GM12864 (cell line): ENCODE measurements around the gene HLF.

ENCODE experiments used
- DNase-seq: peaks from one replicate; pipeline ENCODE4 v3.0.0-alpha.2; 2011; ENCODE audit warnings: low read depth
- H3K4me3 ChIP-seq: 2 replicates; pipeline ENCODE4 v1.5.1; 2011; ENCODE audit warnings: mild to moderate bottlenecking, low read depth, low read length, control low read depth
- CTCF ChIP-seq: IDR thresholded peaks from 2 replicates; pipeline ENCODE4 v1.5.1; 2011; ENCODE audit warnings: low read depth, mild to moderate bottlenecking, moderate library complexity, low read length, control low read depth, inconsistent platforms; ENCODE audit errors: missing control alignments

HLF gene

DNA sequence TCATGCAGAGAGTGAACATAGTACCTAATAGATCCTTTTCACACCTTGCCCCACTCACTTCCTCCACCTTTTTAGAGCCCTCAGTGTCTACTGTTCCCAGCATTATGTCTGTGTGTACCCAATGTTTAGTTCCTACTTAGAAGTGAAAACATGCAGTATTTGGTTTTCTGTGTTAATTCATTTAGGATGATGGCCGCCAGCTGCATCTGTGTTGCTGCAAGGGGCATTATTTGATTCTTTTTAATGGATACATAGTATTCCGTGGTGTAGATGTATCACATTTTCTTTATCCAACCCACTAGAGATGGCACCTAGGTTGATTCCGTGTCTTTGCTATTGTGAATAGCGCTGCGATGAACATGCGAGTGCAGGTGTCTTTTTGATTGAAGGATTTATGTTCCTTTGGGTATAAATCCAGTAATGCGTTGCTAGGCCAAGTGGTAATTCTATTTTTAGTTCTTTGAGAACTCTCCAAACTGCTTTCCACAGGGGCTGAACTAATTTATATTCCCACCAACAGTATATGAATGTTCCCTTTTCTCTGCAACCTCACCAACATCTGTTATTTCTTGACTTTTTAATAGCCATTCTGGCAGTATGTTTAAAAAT lies 47.1 kb downstream of the HLF start:
- no peak for TF ChIP-seq CTCF
- no peak for DNase-seq
- H3K4me3 ChIP-seq: no peak overlapping the region

DNA sequence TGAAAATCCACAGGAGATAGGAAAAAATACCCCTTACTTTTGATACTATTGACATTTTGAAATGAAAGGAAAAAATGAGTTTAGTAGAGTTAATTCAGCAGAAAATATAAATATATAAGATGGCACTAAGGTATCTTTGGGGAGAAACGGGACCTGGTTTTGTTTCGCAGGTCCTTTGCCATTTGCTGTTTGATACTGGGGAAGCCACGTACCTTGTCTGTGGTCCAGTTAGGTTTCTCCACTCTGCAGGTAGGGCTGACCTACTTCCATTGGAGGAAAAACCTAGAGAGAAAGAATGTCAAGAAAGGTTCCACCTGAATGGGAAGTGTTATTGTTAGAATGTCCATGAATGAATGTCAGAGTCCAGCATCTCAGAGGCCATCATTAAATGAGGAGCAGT lies 48.1 kb downstream of the HLF start:
- H3K4me3 ChIP-seq: no peak overlapping the region
- TF ChIP-seq CTCF: no peak
- no peak for DNase-seq

- no peak for DNase-seq
- TF ChIP-seq CTCF: no peak
- H3K4me3 ChIP-seq: no peak overlapping the region
Measured at GRCh38 chr17:55314061-55314783, 49.5 kb downstream of the HLF start.

DNA sequence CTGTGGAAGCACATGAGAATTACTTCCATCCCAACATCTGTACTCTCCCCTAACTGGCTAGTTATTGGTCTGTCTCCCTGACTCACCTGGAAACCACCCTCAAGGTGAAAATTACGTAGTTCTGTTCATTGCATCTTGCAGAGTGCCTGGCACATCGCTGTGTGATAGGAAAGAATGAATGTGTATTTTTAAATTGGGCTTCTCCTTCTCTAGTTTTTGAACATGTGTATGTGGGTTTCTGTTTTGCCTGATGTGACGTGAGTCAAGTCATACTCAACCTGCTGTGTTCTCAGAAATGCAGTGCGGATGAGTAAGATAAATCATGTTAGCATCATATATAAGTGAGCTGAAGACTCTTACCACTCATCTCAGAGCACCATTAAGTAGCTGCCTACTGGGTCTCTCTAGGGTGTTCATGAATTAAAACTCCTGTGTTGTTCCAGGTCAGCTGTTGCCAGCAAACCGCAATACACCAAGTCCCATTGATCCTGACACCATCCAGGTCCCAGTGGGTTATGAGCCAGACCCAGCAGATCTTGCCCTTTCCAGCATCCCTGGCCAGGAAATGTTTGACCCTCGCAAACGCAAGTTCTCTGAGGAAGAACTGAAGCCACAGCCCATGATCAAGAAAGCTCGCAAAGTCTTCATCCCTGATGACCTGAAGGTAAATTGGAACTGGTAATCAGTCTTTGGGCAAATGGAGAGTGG lies 50.2 kb downstream of the HLF start:
- TF ChIP-seq CTCF: no peak
- DNase-seq: no peak
- H3K4me3 ChIP-seq: no peak overlapping the region

DNA sequence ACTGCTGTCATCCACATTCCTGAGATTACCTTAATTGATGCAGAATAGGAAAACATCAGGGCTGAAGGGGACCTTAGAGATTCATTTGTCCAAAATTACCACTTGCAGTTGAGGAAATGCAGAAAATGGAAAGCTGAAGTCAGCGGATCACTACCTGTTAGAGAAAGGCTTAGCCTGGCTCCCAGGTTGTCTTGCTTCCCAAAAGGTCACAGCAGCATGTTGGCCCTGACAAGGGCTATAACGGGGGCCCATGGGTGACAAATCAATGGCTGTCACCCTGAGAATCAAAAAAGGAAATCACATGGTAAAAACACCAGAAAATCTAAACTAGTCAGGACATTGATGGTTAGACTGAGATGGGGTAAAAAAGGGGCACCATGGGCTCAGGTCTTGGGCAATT lies 51.7 kb downstream of the HLF start:
- no peak for TF ChIP-seq CTCF
- H3K4me3 ChIP-seq: no peak overlapping the region
- no peak for DNase-seq

DNA sequence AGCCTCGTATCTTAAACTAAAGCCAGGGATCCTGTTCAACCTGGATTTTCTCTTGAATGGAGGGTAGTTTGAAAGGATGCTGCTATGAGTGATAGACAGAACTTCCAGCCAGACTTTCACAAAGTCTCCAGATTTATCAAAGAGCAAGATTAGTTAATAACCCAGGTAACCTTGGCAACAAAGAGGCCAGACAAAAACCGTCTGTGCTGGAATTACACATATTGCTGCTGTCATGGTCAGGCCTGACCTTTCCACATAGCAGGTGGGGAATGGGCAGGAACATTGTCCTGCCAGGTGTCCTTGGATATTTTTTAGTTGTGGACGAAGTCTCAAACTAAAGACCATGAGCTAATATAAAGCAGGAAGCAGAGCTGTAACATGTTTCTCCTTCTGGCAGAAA lies 52.5 kb downstream of the HLF start:
- no peak for DNase-seq
- no peak for TF ChIP-seq CTCF
- no peak overlapping the region for H3K4me3 ChIP-seq

GRCh38 chr17:55318081-55318480 lies 53.3 kb downstream of the HLF start:
- no peak overlapping the region for H3K4me3 ChIP-seq
- TF ChIP-seq CTCF: no peak
- DNase-seq: no peak
